ENCODE data around the gene TLE6.

TLE6 gene

DNA sequence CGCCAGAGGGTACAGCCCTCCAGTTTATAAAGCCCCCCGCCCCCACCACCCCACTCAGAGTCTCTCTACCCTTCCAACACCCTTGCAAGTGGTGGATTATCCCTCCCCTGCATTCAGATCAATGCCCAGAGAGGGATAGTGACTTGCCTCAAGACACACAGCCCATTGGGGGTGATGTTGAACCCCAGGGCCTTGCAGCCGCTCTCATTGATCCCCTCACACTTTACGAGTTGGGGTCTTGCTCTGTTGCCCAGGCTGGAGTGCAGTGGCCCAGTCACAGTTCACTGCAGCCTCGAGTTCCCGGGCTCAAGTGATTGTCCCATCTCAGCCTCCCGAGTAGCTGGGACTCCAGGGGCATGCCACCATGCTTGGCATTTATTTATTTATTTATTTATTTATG lies 40.6 kb downstream of the TLE6 start:
- H3K36me3 ChIP-seq (ENCODE audit: insufficient read depth, low read length): no peaks in the 10 kb centered on the region
- H2AFZ ChIP-seq (ENCODE audit: low read depth, low read length): no peak overlapping the region

DNA sequence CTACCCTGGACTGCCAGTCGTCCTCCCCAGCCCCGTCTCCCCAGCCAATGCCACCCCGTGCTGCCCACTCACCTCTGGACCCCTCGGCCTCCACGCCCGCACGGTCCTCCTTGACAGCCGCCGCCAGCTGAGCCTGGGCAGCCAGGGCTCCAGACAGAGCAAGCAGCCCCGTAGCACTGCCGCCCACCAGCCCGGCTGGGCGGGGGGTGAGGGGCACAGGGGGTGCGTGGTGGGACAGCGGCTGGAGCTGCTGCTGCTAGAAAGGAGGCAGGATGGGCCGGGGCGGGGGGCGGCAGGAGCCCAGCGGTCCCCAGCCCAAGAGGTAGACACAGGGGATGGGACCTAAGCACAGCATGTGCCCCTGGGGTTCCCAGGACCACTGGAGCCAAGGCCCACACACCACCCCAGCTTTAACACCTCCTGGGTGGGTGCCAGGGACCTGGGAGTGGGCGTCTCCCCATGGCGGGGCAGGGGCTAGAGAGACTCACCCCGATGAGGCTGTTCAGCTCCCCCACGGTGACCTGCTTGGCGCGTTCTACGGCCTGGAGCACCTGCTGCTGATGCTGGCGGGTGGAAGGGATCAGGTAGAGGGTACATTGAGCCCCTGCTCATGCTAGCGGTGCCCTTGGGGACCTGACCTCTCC lies 42.0 kb downstream of the TLE6 start:
- Histone ChIP-seq H4K20me1 (ENCODE audit: insufficient read depth, low read length) (no peaks in the 10 kb centered on the region), H3K4me2 (ENCODE audit: insufficient read depth, low read length) (no peak overlapping the region), H3K4me1 (ENCODE audit: insufficient read depth, low read length) (peaks cover 5% of the 10 kb centered on the region; the same call in 1 of the 2 replicates), H3K9ac (ENCODE audit: low read depth, low read length) (no peak overlapping the region), H3K4me3 (ENCODE audit: low read depth in 1 of 2, low read length in 2 of 2) (no peak overlapping the region), H3K79me2 (ENCODE audit: insufficient read depth, low read length) (no peaks in the 10 kb centered on the region), H2AFZ (ENCODE audit: low read depth, low read length) (no peak overlapping the region), H3K27me3 (ENCODE audit: insufficient read depth, low read length, poor library complexity) (no peaks in the 10 kb centered on the region), H3K36me3 (ENCODE audit: insufficient read depth, low read length) (no peaks in the 10 kb centered on the region), H3K27ac (ENCODE audit: low read length) (no peak overlapping the region), H3K9me3 (ENCODE audit: insufficient read depth, low read length, severe bottlenecking) (no peaks in the 10 kb centered on the region)
- TF ChIP-seq EZH2 (IDR thresholded peaks at IDR 0.05; ENCODE audit: borderline replicate concordance, low read depth, low read length, severe bottlenecking): no peak
- TF ChIP-seq, protein P1, sequence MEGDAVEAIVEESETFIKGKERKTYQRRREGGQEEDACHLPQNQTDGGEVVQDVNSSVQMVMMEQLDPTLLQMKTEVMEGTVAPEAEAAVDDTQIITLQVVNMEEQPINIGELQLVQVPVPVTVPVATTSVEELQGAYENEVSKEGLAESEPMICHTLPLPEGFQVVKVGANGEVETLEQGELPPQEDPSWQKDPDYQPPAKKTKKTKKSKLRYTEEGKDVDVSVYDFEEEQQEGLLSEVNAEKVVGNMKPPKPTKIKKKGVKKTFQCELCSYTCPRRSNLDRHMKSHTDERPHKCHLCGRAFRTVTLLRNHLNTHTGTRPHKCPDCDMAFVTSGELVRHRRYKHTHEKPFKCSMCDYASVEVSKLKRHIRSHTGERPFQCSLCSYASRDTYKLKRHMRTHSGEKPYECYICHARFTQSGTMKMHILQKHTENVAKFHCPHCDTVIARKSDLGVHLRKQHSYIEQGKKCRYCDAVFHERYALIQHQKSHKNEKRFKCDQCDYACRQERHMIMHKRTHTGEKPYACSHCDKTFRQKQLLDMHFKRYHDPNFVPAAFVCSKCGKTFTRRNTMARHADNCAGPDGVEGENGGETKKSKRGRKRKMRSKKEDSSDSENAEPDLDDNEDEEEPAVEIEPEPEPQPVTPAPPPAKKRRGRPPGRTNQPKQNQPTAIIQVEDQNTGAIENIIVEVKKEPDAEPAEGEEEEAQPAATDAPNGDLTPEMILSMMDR (IDR thresholded peaks at IDR 0.05; ENCODE audit: borderline replicate concordance, extremely low read depth, low read length, poor library complexity, severe bottlenecking): no peak
- ATAC-seq (ENCODE audit: insufficient read depth, low read depth): no peak
- no peak for DNase-seq

More for the DNA sequence above, 40.6 kb downstream of the TLE6 start:
- Histone ChIP-seq H3K4me3 (ENCODE audit: low read depth in 1 of 2, low read length in 2 of 2) (no peak overlapping the region), H3K79me2 (ENCODE audit: insufficient read depth, low read length) (no peaks in the 10 kb centered on the region), H3K27ac (ENCODE audit: low read length) (no peak overlapping the region), H3K9ac (ENCODE audit: low read depth, low read length) (no peak overlapping the region), H3K9me3 (ENCODE audit: insufficient read depth, low read length, severe bottlenecking) (no peaks in the 10 kb centered on the region), H3K4me1 (ENCODE audit: insufficient read depth, low read length) (no peaks in the 10 kb centered on the region), H3K27me3 (ENCODE audit: insufficient read depth, low read length, poor library complexity) (no peaks in the 10 kb centered on the region), H3K4me2 (ENCODE audit: insufficient read depth, low read length) (no peak overlapping the region), H4K20me1 (ENCODE audit: insufficient read depth, low read length) (no peaks in the 10 kb centered on the region)
- ATAC-seq (ENCODE audit: insufficient read depth, low read depth) (no peak), DNase-seq (no peak)
- TF ChIP-seq, protein P1 (IDR thresholded peaks at IDR 0.05; ENCODE audit: borderline replicate concordance, extremely low read depth, low read length, poor library complexity, severe bottlenecking): no peak
- TF ChIP-seq EZH2 (IDR thresholded peaks at IDR 0.05; ENCODE audit: borderline replicate concordance, low read depth, low read length, severe bottlenecking): no peak

DNA sequence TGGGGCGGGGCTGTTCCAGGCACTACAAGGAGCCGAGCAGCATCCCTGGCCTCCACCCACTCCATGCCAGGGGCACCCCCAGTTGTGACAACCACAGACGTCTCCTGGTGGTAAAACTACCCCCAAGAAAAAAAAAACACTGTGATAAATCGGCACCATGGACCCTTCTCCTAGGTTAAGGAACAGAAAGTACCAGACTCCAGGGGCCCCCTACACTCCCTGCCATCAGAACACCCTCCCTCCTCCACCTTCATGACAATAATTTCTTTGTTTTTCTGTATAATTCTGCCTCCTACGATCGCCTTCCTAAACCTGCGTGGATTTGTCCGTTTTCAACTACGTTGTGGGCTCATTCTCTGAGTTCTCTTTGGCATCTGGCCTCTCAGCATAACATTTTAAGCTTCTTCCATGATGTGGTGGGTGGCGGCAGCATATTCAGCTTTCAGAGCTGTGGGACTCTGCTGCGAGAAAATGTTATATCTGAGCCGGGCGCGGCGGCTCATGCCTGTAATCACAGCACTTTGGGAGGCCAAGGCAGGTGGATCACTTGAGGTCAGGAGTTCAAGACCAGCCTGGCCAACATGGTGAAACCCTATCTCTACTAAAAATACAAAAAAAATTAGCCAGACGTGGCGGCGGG lies 43.1 kb downstream of the TLE6 start:
- no peak overlapping the region for H3K27ac ChIP-seq (ENCODE audit: low read length)
- no peak for TF ChIP-seq EZH2 (IDR thresholded peaks at IDR 0.05; ENCODE audit: borderline replicate concordance, low read depth, low read length, severe bottlenecking)
- TF ChIP-seq, protein P1 (IDR thresholded peaks at IDR 0.05; ENCODE audit: borderline replicate concordance, extremely low read depth, low read length, poor library complexity, severe bottlenecking): no peak
- no peak for ATAC-seq (ENCODE audit: insufficient read depth, low read depth)
- no peaks in the 10 kb centered on the region for H4K20me1 ChIP-seq (ENCODE audit: insufficient read depth, low read length)
- H3K4me1 ChIP-seq (ENCODE audit: insufficient read depth, low read length): peaks cover 5% of the 10 kb centered on the region; the same call in 1 of the 2 replicates
- H3K4me3 ChIP-seq (ENCODE audit: low read depth in 1 of 2, low read length in 2 of 2): no peak overlapping the region
- no peaks in the 10 kb centered on the region for H3K79me2 ChIP-seq (ENCODE audit: insufficient read depth, low read length)
- no peaks in the 10 kb centered on the region for H3K9me3 ChIP-seq (ENCODE audit: insufficient read depth, low read length, severe bottlenecking)
- no peak overlapping the region for H2AFZ ChIP-seq (ENCODE audit: low read depth, low read length)
- H3K36me3 ChIP-seq (ENCODE audit: insufficient read depth, low read length): no peaks in the 10 kb centered on the region
- H3K27me3 ChIP-seq (ENCODE audit: insufficient read depth, low read length, poor library complexity): no peaks in the 10 kb centered on the region
- DNase-seq: no peak
- H3K9ac ChIP-seq (ENCODE audit: low read depth, low read length): no peak overlapping the region
- no peak overlapping the region for H3K4me2 ChIP-seq (ENCODE audit: insufficient read depth, low read length)
